LNCAP (cell line): ENCODE results near the gene RAB11FIP4.

Experiments used
- TF ChIP-seq, protein P1 (sequence below): fragments of 450-650 bp; IDR thresholded peaks from 2 replicates; pipeline ENCODE4 v1.5.1; 2017; ENCODE audit warnings: mild to moderate bottlenecking

RAB11FIP4 gene

DNA sequence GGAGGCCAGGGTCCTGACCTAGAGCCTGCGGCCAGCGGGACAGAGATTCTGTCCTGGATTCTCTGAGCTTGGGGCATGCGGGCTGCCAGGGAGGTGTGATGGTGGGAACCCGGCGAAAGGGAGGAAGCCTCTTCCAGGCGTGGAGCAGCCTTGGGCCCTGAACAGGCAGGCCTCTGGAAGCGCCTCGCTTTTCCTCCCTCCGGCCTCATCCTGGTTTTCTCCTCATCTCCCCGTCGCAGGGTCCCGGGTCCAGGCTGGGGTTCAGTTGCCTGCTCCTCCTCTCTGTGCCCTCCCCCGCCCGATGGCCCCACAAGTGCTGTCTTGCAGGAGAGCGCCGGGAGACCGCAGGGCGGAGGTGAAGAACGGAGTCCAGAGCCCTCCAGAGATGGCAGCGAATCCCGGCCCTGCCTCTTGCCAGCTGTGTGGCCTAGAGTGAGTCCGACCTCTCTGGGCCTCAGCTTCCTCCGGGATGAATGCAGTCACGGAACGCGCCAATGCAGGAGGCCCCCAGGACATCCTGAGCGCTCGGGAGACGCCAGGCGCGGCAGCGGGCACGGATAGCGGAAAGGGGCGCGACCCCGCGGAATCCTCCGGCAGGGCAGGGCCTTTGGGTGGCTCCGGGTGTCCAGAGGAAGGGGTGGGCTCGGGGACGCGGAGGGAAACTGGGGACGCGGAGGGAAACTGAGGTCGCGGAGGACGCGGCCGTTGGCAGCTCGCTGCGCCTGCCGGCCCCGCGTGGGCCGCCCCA lies 553 bp upstream of the RAB11FIP4 start:
- TF ChIP-seq, protein P1, sequence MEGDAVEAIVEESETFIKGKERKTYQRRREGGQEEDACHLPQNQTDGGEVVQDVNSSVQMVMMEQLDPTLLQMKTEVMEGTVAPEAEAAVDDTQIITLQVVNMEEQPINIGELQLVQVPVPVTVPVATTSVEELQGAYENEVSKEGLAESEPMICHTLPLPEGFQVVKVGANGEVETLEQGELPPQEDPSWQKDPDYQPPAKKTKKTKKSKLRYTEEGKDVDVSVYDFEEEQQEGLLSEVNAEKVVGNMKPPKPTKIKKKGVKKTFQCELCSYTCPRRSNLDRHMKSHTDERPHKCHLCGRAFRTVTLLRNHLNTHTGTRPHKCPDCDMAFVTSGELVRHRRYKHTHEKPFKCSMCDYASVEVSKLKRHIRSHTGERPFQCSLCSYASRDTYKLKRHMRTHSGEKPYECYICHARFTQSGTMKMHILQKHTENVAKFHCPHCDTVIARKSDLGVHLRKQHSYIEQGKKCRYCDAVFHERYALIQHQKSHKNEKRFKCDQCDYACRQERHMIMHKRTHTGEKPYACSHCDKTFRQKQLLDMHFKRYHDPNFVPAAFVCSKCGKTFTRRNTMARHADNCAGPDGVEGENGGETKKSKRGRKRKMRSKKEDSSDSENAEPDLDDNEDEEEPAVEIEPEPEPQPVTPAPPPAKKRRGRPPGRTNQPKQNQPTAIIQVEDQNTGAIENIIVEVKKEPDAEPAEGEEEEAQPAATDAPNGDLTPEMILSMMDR: no peak

DNA sequence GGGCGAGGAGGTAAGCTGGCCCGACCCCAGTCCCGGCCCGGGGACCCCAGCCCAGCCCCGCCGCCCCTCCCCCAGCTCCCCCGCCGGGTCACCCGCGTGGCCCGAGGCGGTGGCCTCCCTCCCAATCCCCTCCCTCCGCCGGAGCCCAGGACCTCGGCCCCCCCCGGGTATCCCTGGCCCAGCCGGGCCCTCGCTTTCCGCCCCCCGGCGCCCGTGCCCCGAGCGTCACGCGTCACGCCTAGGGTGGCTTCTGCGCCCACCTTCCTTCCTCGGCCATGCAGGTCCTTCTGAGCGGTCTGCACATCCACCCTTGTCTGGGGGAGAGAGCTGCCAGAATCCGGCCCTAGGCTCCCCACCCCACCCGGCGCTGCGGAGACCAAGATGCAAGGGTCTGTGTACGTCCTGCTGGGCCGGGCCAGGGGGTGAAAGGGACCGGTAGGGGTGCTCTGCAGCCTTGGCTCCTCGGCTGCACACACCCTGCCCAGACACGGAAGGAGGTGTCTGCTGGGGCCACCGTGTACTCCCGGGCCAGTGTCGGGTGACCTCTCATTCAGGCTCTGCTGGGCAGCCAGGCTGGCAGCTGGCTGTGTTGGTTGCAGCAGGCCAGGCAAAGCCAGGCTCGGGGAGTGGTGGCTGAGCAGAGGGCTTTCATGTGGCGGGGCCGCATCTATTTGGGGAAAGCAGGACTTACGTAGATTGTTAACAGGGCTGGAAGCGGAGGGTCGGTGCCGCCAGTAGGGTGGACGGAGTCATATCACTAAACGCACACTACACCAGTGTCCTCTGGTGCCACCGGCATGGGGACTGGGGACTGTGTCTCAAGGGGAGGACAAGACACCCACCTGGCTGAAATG lies 754 bp downstream of the RAB11FIP4 start:
- TF ChIP-seq, protein P1: no peak

DNA sequence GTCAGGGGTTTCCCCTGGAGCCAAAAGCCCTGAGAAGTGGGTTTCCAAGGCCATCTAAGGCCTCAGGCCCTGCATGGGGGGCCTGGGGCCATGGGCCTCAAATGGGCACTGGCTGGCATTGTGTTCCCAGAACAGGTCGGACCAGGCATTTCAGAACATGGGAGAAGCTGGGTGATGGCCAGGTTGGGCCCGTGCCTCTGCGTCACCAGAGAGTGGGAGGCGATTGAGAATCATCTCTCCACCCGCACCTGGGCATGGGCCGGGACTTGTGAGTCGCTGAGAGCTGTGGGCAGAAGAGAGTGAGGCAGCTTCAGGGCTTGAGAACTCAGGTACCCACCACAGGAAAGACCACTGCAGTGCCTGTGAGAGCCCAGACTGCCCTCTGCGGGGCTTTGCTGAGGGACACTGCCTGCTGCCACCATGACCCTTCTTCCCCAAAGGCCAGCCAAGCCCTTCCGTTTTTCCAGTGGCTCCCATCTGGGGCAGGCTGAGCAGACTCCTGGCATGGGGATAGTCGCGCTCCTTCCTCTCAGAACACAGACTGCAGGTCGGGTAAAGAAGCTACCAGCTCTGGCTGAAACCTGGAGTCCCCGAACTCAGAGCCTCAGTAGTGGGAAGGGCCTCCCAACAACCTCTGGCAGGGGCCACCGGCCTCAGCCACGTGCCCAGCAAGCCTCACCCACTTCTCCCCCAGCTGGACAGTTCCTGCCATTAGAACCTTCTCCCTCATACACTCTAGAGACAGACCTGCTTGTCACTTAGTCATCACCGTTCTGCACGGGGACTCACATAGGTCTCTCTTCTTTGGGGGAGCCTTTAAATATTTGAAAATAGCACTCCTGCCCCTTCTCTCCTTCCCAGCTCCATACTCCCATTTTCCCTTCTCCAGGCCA lies 1.6 kb downstream of the RAB11FIP4 start:
- TF ChIP-seq, protein P1: no peak

DNA sequence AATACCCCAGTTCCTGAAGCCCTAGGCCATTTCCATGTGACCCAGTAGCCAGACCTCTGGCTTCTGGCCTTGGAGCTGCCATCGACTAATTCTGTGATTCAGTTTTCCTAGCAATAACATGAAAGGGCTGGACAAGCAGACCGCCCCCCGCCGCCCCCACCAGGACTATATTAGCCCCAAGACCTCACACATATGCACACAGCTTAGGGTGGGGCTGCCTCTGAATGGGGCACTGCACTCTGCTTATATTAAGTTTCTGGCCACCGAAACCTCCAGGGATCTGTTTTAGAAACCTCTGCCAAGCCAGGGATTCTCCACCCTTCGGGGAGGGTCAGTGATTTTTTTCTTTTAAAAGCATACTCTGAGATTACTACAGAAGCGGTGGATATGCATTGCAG lies 2.3 kb downstream of the RAB11FIP4 start:
- TF ChIP-seq, protein P1: no peak

DNA sequence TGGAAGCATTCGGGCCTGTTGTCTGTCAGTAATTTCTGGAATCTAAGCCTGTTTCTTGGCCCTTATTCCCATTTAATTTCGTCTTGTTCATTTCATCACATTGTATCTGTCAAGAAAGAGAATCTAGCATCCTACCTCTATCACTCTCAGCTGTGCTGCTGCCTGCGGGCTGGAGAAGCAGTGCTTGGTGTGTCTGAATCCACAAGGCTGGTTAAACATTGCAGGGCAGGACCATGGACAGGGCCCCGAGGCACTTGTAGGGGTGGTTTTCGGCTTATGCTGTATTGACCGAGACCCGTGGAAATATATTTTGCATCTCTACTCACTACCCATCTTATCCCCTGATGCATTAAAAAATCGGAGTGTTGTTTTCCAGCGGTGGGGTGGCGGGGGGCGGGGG lies 3.1 kb downstream of the RAB11FIP4 start:
- TF ChIP-seq, protein P1: no peak

DNA sequence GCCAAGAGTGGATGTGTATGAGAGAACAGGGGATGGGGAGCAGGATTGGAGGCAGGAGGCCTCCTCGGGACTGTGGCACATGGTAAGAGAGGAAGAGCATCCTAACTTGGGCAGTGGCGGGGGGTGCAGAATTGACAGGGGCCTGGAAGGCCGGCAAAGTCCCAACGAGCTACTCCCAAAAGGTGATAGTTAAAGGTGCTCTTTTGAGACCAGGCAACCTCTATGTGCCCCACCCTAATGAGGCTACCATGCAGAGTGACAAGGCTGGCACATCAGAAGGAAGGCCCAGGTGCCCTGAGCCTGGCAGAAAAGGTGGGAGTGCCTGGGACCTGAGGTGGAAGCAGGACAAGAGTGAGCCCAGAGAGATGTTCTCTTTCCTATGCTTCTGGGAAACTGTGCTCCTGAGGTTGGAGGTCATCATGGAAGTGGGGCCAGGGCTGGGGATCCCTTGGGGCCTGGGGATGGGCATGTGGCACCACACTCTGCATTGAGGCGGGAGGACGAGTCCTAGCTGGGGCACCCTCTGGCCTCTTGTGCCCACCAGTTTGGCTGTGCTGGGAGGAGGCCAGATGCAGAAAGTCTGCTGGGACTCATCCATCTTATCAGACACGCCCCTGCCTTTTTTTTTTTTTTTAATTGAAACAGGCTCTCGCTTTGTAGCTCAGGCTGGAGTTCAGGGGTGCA lies 5.9 kb downstream of the RAB11FIP4 start:
- TF ChIP-seq, protein P1: no peak
